ENCODE data around the gene NPLOC4. TPM values are rescaled to one million over a fixed set of nuclear protein-coding genes. Genes with fewer than 3 reads are reported as not detected.

Gene NPLOC4
- total RNA-seq, 2 donors from 2014 or later = 43.8 to 63.0 TPM

DNA sequence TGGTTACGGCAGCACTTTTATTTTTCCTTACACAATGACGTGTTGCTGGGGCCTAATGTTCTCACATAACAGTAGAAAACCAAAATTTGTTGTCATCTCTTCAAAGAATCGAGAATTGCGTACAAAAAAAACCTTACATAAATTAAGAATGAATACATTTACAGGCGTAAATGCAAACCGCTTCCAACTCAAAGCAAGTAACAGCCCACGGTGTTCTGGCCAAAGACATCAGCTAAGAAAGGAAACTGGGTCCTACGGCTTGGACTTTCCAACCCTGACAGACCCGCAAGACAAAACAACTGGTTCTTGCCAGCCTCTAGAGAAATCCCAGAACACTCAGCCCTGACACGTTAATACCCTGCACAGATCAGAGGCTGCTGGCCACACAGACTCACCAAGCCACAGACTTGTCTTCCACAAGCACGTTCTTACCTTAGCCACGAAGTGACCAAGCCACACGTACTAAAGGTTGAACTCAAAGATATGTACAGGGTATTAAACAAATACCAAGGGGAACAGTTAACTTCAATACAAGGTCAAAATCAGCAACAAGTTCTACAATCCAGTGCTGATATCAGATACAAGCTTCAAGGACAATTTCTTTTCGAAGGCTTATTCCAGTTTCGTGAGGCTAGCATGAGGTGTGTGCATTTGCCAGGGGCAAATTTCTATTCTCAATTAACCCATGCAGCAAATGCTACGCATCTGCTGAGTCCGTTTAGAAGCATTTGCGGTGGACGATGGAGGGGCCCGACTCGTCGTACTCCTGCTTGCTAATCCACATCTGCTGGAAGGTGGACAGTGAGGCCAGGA lies 126.7 kb downstream of the NPLOC4 start:
- Histone ChIP-seq H3K9me3 (no peaks in the 10 kb centered on the region), H3K27ac (peak overlapping the region in 3 of 4 donors; percentile 44 to 100 (median 99)), H3K36me3 (replicated peaks in 1 of 2; ENCODE audit: insufficient read depth in 1 of 2, low read depth in 2 of 2) (peaks cover 0 to 9% of the 10 kb centered on the region in 2 donors), H3K4me1 (peaks cover 32% of the 10 kb centered on the region), H3K4me3 (peak overlapping the region; percentile 90 to 99), H3K27me3 (no peaks in the 10 kb centered on the region)
- no peak for ATAC-seq
- no peak for TF ChIP-seq POLR2A (IDR thresholded peaks at IDR 0.05)
- TF ChIP-seq, protein P1, sequence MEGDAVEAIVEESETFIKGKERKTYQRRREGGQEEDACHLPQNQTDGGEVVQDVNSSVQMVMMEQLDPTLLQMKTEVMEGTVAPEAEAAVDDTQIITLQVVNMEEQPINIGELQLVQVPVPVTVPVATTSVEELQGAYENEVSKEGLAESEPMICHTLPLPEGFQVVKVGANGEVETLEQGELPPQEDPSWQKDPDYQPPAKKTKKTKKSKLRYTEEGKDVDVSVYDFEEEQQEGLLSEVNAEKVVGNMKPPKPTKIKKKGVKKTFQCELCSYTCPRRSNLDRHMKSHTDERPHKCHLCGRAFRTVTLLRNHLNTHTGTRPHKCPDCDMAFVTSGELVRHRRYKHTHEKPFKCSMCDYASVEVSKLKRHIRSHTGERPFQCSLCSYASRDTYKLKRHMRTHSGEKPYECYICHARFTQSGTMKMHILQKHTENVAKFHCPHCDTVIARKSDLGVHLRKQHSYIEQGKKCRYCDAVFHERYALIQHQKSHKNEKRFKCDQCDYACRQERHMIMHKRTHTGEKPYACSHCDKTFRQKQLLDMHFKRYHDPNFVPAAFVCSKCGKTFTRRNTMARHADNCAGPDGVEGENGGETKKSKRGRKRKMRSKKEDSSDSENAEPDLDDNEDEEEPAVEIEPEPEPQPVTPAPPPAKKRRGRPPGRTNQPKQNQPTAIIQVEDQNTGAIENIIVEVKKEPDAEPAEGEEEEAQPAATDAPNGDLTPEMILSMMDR (IDR thresholded peaks at IDR 0.05) = no peak
- WGBS, 2 donors = 6 to 10% methylated on average over 16 to 22 of the region's 22 CpGs
- intact Hi-C loops (cut with DNase I) = no loop called here
- no peak for DNase-seq

DNA sequence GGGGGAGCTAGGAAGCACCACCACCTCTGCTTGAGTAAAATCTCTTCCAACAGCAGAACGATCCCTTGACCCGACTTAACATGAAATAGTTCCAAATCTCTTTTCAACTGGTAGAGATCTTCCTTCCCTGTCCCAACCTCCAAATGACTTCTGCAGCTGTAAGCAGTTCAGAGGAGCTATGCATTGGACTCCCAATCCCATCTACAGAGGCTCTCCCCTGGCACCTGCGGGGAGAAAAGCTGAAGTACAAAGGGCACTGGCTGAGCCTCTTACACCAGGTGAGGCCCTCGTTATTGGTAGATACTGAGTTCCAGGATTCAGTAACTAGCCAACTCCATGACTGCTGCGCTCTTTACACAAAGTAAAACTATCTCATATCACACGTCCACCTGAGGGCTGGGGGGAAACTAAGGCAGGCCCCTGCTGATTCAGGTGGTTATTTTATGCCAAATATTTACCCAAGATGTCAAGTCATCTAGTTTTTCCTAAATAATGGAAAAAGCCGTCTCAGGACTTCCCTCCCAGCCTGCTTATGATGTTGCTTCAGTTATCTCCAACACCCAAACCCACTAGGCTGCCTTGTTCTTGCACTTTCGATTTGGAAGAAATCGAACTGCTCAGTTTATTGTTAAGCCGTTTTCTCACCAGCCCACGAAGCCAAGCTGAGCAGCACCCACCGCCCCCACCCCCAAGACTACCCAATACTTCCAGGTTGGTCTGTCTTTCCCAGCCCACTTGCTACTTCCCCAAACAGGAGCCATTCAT lies 127.5 kb downstream of the NPLOC4 start:
- DNase-seq (peak in 2 of 4 donors; percentile 36 to 50), ATAC-seq (no peak)
- Histone ChIP-seq H3K4me1 (peaks cover 32% of the 10 kb centered on the region), H3K27me3 (no peaks in the 10 kb centered on the region), H3K36me3 (replicated peaks in 1 of 2; ENCODE audit: insufficient read depth in 1 of 2, low read depth in 2 of 2) (peaks cover 0 to 9% of the 10 kb centered on the region in 2 donors), H3K9me3 (no peaks in the 10 kb centered on the region), H3K4me3 (peak overlapping the region; percentile 4 to 90), H3K27ac (peak overlapping the region in 3 of 4 donors; percentile 44 to 100 (median 99))
- TF ChIP-seq, protein P1 (IDR thresholded peaks at IDR 0.05) = peak in 1 of 7 experiments; percentile 13
- peak in 2 of 3 donors; percentile 26 to 30 for TF ChIP-seq POLR2A (IDR thresholded peaks at IDR 0.05)
- WGBS, 2 donors = 23 to 27% methylated on average over 12 of the region's 12 CpGs
- intact Hi-C loops (cut with DNase I) = no loop called here

DNA sequence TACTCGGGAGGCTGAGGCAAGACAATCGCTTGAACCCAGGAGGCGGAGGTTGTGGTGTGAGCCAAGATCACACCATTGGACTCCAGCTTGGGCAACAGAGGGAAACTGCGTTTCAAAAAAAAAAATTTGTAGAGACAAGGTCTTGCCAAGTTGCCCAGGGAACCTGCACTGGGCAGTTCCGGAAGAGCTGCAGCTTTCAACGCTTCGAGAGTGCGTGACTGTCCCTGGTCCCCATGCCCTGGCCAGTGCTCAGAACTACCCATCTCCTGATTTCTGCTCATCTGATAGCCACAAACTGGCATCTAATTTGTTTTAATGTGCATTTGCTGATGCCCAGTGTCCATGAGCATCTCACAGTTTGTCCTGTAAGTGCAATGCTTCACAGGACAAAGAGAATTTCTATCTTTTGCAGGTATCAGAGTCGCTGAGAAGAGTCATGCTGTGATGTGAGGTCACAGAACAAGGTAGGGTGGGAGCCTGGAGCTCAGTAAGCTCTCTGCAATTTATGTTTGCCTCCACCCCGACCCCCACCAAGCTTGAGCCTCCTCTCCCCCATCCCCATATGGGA lies 128.2 kb downstream of the NPLOC4 start:
- ATAC-seq = no peak
- Histone ChIP-seq H3K4me3 (no peak overlapping the region), H3K9me3 (no peaks in the 10 kb centered on the region), H3K36me3 (replicated peaks in 1 of 2; ENCODE audit: insufficient read depth in 1 of 2, low read depth in 2 of 2) (peaks cover 0 to 9% of the 10 kb centered on the region in 2 donors), H3K4me1 (peaks cover 26% of the 10 kb centered on the region), H3K27me3 (no peaks in the 10 kb centered on the region), H3K27ac (peak overlapping the region in 3 of 4 donors; percentile 44 to 100 (median 99))
- peak in 1 of 3 donors; percentile 24 for TF ChIP-seq POLR2A (IDR thresholded peaks at IDR 0.05)
- TF ChIP-seq, protein P1 (IDR thresholded peaks at IDR 0.05) = no peak
- intact Hi-C loops (cut with DNase I) = no loop called here
- DNase-seq = peak in 1 of 4 donors; percentile 38
- 60 to 61% methylated on average over 10 of the region's 10 CpGs for WGBS, 2 donors

Small RNA genes within 50 kb of the gene (small RNA-seq; reads per million reads assigned to genes)
- gene RF00019 = not detected

Other genes starting within 250 kb of the NPLOC4 start
- 10 to 100 TPM in 1 of 2 donors, 1 to 10 TPM in 1; 5.7 to 14.8 TPM for gene BAHCC1, start 241.7 kb downstream of the NPLOC4 start, total RNA-seq
- gene ACTG1, start 124.3 kb downstream of the NPLOC4 start, total RNA-seq = 1,000 to 10,000 TPM; 1,634 to 1,790 TPM
- gene FSCN2, start 108.7 kb downstream of the NPLOC4 start, total RNA-seq = 10 to 100 TPM in 1 of 2 donors, 1 to 10 TPM in 1; 7.0 to 13.5 TPM
- 10 to 100 TPM; 27.8 to 50.4 TPM for gene FAAP100, start 84.8 kb downstream of the NPLOC4 start, total RNA-seq
- 1 to 10 TPM; 1.0 to 5.3 TPM for gene TSPAN10, start 84 bp upstream of the NPLOC4 start, total RNA-seq
- not detected for gene PDE6G, start 19.4 kb upstream of the NPLOC4 start, total RNA-seq
- 10 to 100 TPM; 18.1 to 23.3 TPM for gene OXLD1, start 29.5 kb upstream of the NPLOC4 start, total RNA-seq
- gene CCDC137, start 29.6 kb upstream of the NPLOC4 start, total RNA-seq = 10 to 100 TPM in 1 of 2 donors, 1 to 10 TPM in 1; 6.2 to 21.4 TPM
- gene ARL16, start 46.7 kb upstream of the NPLOC4 start, total RNA-seq = 10 to 100 TPM; 22.8 to 47.1 TPM
- 10 to 100 TPM; 60.7 to 66.9 TPM for gene HGS, start 46.9 kb upstream of the NPLOC4 start, total RNA-seq
- 10 to 100 TPM; 17.1 to 45.8 TPM for gene MRPL12, start 66.3 kb upstream of the NPLOC4 start, total RNA-seq
- gene SLC25A10, start 75.2 kb upstream of the NPLOC4 start, total RNA-seq = 10 to 100 TPM; 15.8 to 18.9 TPM
- 1 to 10 TPM in 1 of 2 donors, under 1 TPM in 1; 0.52 to 5.3 TPM for gene GCGR, start 167.0 kb upstream of the NPLOC4 start, total RNA-seq
- gene MCRIP1, start 196.2 kb upstream of the NPLOC4 start, total RNA-seq = 10 to 100 TPM; 46.1 to 65.6 TPM
- not detected for gene PPP1R27, start 197.9 kb upstream of the NPLOC4 start, total RNA-seq
- 1,000 to 10,000 TPM; 1,462 to 4,394 TPM for gene P4HB, start 223.4 kb upstream of the NPLOC4 start, total RNA-seq
- 100 to 1,000 TPM; 109 to 141 TPM for gene ARHGDIA, start 234.2 kb upstream of the NPLOC4 start, total RNA-seq

Measured in body of pancreas (tissue), 4 donors.